G401 (cell line): ENCODE measurements around the gene GLIS2. TPM values are rescaled to one million over a fixed set of nuclear protein-coding genes. Genes with fewer than 3 reads are reported as not detected.

Experiments
- DNase-seq: peaks from one replicate; pipeline ENCODE4 v3.0.0-alpha.2; 2015; ENCODE audit warnings: low spot score
- in situ Hi-C: cut with HindIII; loops from 2 replicates; pipeline ENCODE4 v1.10.0; 2016; ENCODE audit warnings: low sequenced_read_pairs, mixed read lengths
- total RNA-seq: library from RNA; depleted of rRNA; stranded (reverse); fragments of >200 nt; shearing (Covaris generic); gene quantifications from 2 replicates; pipeline ENCODE4 v1.2.3, GENCODE V29; 2014

The GLIS2 gene
- total RNA-seq, 1 experiment from 2014 or later = 0.44 TPM

DNA sequence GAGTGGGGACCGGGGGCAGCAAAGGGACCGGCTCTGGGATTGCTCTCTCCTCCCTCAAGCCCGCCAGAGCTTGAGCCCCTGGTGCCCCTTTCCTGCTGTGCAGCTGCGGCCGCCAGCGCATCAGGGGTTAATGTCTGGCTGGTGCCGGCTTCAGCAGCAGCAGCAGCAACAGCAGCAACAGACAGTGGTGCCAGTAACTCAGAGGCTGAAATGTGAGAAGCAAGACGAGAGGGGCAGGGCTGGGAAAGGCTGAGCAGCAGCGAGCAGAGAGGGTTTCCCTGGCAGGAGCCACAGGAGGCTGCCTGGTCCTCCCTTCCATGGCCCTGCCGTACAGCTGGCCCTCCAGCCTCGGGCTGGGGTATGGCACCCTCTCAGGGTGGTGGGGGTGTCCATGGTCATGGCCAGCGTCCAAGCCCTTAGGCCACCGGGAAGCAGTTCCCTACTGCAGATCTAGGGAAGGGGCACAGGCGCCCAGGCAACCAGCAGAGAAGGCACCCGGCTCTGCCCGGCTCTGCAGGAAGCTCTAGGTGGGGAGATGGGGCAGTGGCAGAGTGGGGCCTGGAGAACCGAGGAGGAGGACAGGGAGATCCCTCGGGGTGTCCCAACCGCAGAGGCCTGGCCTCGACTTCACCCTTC, 21.9 kb upstream of the GLIS2 start:
- in situ Hi-C loops = no loop called here
- DNase-seq = no peak

DNA sequence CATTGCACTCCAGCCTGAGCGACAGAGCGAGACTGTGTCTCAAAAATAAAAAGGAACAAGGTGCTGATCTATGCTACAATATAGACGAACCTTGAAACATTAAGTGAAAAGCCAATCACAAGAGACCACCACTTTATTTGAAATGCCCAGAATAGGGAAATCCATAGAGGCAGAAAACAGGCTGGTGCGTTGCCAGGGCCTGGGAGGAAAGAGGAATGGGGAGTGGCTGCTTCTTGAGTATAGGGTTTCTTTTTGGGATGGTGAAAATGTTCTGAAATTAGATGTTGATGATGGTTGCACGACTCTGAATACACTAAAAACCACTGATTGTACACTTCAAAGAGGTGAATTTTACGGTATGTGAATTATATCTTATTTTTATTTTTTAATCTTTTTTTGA, 20.3 kb upstream of the GLIS2 start:
- DNase-seq = no peak
- in situ Hi-C loops = no loop called here

DNA sequence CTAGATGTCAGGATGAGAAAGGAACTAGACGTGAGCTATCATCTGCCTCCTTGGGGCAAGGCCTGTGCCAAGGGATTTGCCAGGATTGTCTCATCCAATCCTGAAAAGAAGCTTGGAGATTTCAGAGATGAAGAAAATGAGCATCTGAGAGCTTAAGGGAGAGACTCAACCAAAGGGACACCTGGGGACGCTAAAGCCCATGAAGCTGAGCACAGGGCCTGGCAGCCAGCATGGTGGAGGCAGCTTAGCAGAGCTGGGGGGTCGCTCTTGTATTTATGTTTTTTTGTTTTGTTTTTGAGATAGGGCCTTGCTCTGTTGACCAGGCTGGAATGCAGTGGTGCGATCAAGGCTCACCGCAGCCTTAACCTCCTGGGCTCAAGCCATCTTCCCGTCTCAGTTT, 18.4 kb upstream of the GLIS2 start:
- DNase-seq = no peak
- in situ Hi-C loops = no loop called here

DNA sequence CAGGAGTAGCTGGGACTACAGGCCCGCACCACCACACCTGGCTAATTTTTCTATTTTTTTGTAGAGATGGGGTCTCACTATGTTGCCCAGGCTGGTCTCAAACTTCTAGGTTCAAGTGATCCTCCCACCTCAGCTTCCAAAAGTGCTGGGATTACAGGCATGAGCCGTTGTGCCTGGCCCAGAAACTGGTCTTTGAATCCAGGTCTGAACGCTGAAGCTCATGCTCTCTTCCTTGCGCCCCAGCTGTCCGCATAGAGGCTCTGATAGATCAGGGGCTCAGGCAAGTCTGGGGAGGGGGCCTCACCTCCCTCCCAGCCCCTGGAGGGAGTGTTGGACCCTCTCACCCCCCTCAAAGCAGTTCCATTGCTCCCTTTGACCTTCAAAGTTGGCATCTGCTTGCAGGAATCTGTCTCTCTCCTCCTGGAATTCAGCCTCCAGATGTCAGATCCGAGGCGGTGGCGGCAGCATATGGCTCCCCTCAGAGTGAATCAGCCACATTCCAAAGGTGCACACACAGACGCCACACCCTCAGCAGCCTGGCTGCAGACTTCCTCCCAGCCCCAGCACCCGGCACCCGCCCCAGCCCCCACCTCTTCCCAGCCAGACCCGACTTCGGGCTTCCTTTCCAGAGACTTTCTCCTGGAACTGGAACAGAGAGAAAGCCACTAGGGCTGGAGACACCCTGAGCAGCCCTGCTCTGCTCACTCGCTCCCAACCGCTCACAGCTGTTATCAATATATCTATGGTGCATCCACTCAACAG, 16.9 kb upstream of the GLIS2 start:
- DNase-seq = no peak
- in situ Hi-C loops = no loop called here

DNA sequence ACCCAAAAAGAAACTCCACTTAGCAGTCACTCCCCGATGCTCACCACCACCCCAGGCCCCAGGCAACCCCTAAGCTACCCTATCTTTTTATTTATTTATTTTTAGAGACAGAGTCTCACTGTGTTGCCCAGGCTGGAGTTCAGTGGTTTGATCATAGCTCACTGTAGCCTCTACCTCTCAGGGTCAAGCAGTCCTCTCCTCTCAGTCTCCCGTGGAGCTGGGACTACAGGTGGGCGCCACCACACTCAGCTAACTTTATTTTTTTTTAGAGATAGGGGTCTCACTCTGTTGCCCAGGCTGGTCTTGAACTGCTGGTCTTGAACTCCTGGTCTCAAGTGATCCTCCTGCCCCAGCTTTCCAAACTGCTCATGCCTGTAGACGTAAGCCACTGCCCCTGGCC, 14.7 kb upstream of the GLIS2 start:
- no peak for DNase-seq
- in situ Hi-C loops = no loop called here

DNA sequence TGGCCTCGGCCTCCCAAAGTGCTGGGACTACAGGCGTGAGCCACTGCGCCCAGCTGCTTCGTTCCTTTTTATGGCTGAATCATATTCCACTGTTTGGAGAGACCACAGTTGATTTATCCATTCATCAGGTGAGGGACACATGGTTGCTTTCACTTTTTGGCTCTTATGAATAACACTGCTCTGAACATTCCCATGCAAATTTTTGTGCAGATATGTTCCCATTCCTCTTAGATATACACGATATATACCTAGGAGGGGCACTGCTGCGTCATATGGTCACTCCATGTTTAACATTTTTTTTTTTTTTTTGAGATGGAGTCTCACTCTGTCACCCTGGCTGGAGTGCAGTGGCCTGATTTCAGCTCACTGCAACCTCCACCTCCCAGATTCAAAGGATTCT, 13.9 kb upstream of the GLIS2 start:
- in situ Hi-C loops = no loop called here
- DNase-seq = no peak

DNA sequence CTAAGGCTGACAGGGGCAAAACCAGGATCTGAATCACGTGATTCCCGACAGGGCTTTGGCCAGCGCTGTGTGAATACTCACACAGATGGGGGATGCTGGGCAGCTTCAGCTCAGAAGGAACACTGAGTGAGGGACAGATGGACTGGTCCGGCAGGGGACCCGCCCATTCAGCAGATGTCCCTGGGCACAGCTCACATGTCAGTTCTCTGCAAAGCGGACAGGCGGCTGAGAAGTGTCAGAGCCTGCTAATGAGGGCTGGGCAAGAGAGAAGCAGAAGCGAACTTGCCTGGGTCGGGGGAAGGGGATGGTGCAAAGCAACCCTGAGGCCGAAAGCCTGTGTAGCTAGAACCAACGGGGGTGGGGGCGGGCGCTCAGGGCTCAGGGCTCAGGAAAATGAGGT, 11.9 kb upstream of the GLIS2 start:
- peak; percentile 98 for DNase-seq
- in situ Hi-C loops = no loop called here

DNA sequence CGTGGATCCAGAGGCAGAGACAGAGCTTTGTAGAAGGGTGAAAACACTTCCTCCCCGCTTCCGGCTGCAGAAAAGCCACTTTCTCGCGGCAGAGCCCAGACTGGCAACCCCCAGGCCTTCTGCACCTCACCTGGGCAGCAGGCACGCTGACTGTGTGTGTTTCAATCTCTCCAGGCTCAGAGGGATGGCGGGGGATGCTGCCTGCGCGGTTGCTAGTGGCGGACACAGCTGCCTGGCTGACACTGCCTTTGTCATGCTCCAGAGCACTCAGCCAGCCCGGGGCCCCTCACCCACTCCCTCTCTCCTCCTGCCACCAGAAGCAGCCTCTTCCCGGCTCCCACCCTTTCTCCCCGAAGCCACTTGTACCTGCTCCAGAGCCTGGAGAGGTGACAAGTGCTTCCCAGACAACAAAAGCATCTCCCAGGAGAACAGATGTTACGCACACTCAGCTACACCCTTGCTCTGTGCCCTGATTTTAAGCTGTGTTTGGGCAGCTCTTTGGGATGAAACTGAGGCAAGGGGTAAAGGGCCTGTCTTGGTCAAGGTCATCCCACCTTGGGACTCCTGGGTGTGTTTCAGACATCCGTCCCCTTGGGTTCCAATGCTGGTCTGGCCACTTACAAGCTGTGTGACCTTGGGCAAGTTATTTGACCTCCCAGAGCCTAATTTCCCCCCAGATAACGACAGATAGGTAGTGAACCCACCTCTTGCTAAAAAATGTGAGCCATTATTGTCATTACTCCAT, 9.2 kb upstream of the GLIS2 start:
- DNase-seq = no peak
- in situ Hi-C loops = no loop called here

DNA sequence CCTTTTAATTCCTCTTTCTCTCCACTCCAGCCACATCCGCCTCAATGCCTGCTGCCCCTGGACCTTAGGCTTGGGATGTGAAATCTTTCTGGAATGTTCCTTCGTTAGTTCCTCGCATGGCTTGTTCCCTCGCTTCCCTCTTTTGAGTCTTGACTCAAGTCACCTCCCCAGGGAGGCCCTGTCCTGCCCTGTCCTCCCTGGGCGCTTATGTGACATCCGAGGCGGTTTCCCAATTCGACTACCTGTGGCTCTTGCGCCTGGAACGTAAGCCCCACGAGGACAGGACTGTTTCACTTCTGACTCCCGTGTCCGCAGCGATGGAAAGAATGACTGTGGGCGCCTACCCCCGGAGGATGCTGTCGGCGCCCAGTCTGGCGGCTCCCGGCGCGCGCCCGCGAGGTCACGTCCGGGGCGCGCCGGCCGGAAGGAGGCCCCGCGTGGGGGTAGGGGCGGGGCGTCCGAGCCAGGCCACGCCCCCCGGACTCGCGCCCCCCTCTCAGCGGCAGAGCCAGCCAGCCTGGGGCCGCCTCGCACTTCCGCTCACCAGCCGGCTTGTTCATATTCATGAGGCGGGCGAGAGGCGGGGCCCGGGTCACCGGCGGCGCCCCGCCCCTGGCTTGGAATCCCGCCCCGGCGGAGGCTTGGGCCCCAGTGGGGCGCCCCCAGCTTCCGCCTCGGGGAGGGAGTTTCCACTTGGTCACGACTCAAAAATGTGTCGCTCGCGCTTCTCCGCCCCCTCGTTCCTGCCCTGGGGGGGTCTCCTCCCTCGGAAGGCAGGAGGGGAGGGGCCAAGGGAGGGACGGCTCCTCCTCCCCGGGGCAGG, 8.4 kb upstream of the GLIS2 start:
- in situ Hi-C loops = no loop called here
- no peak for DNase-seq

DNA sequence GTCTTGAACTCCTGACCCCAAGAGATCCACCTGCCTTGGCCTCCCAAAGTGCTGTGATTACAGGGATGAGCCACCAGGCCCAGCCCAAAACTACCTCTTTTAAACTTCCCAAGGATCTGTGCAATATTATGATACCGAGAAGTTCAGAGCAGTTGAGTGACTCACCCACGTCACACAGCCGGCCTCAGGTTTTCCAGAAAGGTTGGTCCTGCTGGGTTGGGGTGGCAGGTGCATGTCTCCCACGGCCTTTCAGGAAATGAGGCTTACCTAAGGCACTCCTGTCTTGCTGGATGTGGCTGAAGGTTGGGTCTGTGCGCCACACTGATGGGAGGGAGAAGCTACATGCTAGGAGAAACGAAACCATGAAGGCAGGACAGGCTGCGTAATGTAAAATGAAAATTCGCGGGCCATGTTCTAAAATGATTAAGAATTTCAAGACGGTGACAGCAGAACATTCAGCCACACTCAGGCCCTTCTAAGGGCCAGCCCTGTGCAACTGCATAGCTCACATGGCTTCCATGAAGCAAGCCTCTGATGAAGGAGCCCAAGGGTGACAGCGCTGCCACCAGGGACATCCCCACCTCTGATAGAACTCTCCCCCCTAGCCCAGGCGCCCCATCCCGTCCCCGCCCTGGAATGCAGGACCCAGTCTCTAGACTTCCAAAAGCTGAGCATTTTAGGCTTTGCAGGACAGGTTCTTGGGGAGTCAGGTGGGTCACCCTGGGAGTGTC, 6.6 kb upstream of the GLIS2 start:
- DNase-seq = no peak
- in situ Hi-C loops = no loop called here

DNA sequence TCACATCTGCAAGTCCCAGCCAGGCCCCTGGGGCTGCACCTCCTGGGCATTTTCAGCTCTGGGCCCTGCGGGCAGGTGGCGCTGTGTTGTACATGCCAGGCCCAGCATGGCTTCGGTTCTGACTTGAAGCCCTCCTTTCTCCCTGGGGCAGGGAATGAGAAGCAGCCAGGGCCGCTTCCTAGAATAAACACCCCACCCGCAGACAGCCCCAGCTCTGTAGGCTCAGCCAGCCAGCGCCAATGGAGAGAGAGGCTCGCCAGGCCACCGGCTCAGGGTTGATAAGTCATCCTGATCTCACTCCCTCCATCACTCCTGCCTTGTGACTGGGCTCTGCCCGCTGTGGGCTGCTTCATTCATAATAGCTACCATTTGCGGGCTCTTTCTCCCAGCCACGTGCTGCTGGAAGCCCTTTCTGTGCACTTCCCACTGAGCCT, 6.0 kb upstream of the GLIS2 start:
- in situ Hi-C loops = no loop called here
- no peak for DNase-seq

DNA sequence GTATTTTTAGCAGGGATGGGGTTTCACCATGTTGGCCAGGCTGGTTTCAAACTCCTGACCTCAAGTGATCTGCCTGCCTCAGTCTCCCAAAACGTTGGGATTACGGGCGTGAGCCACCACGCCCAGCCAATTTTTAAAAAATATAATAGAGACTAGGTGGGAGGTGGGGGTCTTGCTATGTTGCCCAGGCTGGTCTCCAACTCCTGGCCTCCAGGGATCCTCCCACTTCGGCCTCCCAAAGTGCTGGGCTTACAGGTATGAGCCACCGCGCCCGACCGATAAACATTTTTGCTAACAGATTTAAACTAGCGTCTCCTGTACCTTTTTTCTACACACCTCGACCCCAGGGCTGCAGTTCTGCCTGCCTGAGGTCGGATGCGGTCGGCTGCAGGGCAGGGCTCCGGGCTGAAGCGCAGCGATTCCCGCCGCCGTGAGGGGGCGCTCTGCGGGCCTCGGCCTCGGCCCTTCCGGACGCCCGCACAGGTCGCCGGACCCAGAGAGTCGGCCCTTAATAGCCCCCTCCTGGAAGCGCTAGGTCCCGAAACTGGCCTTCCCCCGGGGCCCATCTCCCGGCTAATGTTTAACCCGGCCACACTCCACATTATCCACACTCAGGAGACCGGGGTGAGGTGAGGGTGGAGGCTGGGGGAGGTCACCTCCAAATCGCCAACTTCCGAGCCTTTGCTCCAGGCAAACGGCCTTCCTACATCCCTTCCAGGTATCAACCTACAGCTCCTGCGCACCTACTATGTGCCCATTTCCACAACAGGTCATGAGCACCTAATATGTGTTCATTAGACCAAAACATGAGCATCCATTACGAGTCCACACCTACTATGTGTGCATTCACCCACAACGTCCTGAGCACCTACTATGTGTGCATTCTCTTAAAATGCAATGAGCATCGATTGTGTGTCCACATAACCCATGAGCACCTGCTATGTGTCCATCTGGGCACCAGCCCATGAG, 2.0 kb upstream of the GLIS2 start:
- in situ Hi-C loops = no loop called here
- DNase-seq = no peak

DNA sequence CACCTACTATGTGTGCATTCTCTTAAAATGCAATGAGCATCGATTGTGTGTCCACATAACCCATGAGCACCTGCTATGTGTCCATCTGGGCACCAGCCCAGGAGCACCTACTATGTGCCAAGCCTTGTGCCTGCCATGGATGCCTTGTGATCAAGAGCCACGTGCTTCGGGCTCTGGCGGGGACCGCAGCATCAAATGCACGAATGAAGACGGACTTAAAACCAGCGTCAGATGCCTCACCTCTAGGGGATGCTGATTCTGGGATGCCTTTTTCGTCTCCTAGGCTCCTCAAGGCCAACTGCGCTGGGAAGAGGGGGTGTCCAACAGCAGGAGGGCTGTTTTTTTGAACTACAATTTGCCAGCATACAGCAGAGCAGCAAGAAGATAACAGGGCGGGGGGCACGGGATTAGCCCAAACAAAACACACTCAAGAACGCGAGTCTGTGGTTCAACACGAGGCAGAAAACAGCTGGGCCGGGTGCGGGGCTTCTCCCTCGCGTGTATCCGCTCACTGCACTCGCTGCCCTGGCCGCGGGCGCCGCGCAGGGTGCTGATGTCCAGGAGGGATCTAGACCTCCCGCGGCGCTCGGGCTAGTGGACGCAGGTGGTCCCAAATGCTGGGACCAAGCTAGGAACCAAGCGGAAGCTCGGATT, 1.2 kb upstream of the GLIS2 start:
- DNase-seq = peak; percentile 61
- in situ Hi-C loops = no loop called here

DNA sequence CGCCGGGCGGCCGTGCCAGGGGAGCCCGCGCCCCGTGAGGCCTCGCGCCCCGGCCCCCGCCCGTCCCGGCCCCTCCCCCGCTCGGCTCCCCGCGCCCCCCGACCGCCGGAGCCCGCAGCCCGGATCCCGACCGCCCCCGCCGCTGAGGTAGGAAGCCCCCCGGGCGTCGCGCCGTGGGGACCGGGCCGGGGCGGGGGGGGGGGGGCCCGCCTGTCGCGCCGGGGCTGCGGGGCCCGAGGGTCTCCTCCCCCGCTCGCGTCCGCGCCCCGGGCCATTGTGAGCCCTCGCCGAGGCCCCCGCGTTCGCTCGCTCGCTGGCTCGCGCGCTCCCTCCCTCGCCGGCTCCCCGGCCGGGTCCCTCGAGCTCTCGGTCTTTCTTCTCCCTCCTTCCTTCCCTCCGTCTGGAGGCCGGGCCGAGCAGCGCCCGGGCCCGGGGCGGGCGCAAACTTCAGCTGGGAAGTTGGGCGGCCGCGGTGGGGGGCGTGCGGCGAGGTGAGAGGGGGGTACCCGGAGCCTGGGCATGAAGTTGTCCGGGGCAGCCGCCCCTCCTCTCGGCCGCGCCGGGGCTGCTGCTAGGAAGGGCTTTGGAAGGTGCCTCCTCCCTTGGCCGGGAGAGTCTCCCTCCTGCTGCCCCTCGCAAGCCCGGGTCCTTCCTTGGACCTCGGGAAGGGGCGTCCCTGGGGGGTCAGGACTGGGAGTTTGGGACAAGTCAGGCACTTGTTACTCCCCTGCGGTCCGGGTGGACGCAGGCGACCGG, 419 bp downstream of the GLIS2 start:
- DNase-seq = no peak
- in situ Hi-C loops = no loop called here

DNA sequence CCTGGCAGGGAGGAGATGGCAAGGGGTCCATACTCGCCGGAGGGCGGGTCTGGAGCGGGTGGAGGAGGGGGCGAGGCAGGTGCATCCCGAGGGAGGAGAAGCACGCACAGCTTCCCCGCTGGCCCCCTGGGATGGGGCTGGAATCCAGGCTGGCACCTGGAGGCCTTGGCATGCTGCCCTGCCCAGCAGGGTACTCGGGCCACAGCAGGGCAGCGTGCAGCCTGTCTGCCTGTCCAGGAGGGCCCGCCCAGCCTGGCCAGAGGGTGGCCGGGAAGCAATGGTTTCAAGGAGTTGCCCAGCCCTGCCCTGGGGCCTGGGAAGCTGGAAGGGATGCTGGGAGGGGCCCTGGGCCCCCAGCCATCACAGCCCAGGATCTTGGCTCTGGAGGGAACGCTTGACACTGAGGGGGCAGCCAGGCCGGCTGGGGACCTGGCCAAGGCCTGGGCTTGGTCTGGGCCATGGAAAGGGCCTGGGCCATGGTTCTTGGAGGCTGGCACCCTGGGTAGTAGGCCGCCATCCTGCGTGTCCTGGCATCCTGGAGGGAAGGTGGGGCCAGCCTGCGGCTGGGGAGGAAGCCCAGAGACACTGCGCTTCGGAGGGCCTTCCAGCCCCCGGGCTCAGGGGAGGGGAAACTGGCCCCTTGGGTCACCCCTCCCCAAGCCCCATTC, 1.1 kb downstream of the GLIS2 start:
- peak; percentile 55 for DNase-seq
- in situ Hi-C loops = no loop called here
